Adipocyte (in vitro differentiated cells): ENCODE results near the gene UMODL1.

Experiments
- DNase-seq: peaks from one replicate; pipeline ENCODE4 v3.0.0-alpha.2; 2015; ENCODE audit warnings: low read depth
- H3K27me3 ChIP-seq: replicated peaks from 2 replicates; pipeline ENCODE4 v1.7.0; 2013; ENCODE audit warnings: mild to moderate bottlenecking, low read length, moderate library complexity; ENCODE audit not compliant: control insufficient read depth, insufficient read depth
- H3K36me3 ChIP-seq: 2 replicates; pipeline ENCODE4 v1.7.0; 2013; ENCODE audit warnings: low read length, mild to moderate bottlenecking, moderate library complexity; ENCODE audit not compliant: control insufficient read depth, insufficient read depth, severe bottlenecking
- H3K4me1 ChIP-seq: 2 replicates; pipeline ENCODE4 v1.7.0; 2013; ENCODE audit warnings: mild to moderate bottlenecking, low read length, moderate library complexity; ENCODE audit not compliant: control insufficient read depth, insufficient read depth
- H3K4me3 ChIP-seq: 2 replicates; pipeline ENCODE4 v1.7.0; 2013; ENCODE audit warnings: mild to moderate bottlenecking, low read length, moderate library complexity
- H3K9ac ChIP-seq: 2 replicates; pipeline ENCODE4 v1.7.0; 2013; ENCODE audit warnings: mild to moderate bottlenecking, low read length, moderate library complexity
- H3K9me3 ChIP-seq: 2 replicates; pipeline ENCODE4 v1.7.0; 2013; ENCODE audit warnings: mild to moderate bottlenecking, low read length, moderate library complexity; ENCODE audit not compliant: control insufficient read depth

Gene UMODL1

DNA sequence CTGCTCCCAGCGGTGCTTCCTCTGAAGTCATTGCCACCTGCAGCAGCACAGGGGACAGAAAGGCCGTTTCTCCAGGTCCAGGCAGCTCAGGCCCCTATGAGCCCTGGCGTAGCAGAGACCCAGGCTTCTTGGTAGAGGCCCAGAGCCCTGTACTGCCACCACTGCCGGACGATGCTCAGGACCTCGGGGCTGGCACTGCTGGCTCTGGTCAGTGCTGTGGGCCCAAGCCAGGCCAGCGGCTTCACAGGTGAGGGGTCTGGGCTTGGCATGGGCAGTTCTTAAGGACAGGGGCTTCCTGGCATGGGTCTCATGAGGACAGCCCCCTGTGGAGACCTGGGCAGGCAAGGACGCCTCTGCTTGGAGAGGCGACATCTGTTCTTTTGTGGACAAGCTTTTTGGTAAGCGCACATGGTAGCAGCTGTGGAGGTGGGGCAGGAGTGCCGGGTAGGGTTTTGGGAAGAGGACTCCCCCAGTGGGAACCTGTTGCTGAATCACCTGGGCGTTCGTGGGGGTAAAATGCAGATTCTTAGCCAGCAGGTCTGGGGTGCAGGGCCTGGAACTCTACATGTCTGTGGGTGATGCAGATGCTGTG, at the start of gene UMODL1:
UMODL1 (plus strand) TSS at position 172 of the 592 bp plus-strand sequence; CDS start at position 172, 0 bp downstream.
- DNase-seq, result no peak
- Histone ChIP-seq H3K9ac (no peak within 1 kb of the TSS), H3K27me3 (peaks cover 49% of the 10 kb centered on the region), H3K9me3 (no peaks in the 10 kb centered on the region), H3K4me3 (no peak within 1 kb of the TSS), H3K36me3 (no peaks in the 10 kb centered on the region), H3K4me1 (no peaks in the 10 kb centered on the region)

DNA sequence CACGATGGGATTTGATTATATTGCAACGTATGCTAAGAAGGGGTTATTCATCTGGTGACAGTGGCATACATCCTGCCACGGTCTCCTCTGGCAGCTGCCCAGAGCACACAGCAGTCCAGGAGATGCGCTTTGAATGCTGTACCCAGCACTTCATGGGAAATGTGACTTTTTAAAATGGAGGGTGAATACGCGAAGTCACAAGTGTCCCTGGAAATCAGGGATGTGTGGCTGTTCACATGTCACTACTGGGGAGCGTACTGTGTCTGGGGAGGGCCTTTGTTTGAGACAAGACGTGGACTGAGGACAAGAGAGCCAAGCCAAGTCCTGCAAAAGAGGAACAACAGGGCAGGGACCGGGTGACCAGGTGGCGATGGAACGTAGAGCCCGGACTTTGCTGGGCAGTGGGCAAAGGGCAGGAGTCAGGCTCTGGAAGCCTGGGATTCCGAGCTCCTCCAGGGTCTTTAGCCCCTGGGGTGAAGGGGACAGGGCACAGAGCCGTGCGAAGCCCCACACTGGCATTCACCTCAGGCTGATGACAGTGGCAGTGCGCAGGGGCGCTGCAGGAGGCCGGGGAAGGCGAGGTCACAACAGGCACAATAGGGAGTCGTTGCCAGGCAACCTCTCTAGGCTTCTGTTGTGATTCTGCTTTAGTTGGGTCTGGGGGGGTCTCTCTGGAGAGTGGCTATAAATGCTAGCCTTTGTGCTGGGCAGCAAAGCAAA, 49.6 kb upstream of the UMODL1 start:
- Histone ChIP-seq H3K4me3 (no peak overlapping the region), H3K36me3 (no peaks in the 10 kb centered on the region), H3K4me1 (no peaks in the 10 kb centered on the region), H3K9me3 (no peaks in the 10 kb centered on the region), H3K9ac (no peak overlapping the region), H3K27me3 (peaks cover 29% of the 10 kb centered on the region)
- no peak for DNase-seq

- H3K9ac ChIP-seq, result no peak overlapping the region
- DNase-seq, result no peak
Measured at GRCh38 chr21:42022091-42022430, 49.1 kb upstream of the UMODL1 start.

DNA sequence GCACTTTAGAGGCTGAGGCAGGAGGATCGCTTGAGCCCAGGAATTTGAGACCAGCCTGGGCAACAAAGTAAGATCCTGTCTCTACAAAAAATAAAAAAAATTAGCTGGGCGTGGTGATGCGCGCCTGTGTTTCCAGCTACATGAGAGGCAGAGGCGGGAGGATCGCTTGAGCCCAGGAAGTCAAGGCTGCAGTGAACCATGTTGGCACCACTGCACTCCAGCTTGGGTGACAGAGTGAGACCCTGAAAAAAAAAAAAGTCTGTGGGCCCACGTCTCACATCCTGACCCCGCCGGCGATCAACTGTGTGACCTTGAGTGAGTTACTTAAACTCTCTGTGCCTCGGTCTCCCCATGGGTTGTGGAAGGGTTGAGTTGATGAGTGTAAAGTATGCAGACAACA, 48.2 kb upstream of the UMODL1 start:
- no peaks in the 10 kb centered on the region for H3K9me3 ChIP-seq
- no peaks in the 10 kb centered on the region for H3K4me1 ChIP-seq
- H3K9ac ChIP-seq, result no peak overlapping the region
- no peak for DNase-seq
- H3K4me3 ChIP-seq, result no peak overlapping the region
- peaks cover 29% of the 10 kb centered on the region for H3K27me3 ChIP-seq
- H3K36me3 ChIP-seq, result no peaks in the 10 kb centered on the region

More at GRCh38 chr21:42022091-42022430, 49.1 kb upstream of the UMODL1 start:
- no peaks in the 10 kb centered on the region for H3K9me3 ChIP-seq
- H3K36me3 ChIP-seq, result no peaks in the 10 kb centered on the region
- peaks cover 29% of the 10 kb centered on the region for H3K27me3 ChIP-seq
- H3K4me1 ChIP-seq, result no peaks in the 10 kb centered on the region
- no peak overlapping the region for H3K4me3 ChIP-seq

DNA sequence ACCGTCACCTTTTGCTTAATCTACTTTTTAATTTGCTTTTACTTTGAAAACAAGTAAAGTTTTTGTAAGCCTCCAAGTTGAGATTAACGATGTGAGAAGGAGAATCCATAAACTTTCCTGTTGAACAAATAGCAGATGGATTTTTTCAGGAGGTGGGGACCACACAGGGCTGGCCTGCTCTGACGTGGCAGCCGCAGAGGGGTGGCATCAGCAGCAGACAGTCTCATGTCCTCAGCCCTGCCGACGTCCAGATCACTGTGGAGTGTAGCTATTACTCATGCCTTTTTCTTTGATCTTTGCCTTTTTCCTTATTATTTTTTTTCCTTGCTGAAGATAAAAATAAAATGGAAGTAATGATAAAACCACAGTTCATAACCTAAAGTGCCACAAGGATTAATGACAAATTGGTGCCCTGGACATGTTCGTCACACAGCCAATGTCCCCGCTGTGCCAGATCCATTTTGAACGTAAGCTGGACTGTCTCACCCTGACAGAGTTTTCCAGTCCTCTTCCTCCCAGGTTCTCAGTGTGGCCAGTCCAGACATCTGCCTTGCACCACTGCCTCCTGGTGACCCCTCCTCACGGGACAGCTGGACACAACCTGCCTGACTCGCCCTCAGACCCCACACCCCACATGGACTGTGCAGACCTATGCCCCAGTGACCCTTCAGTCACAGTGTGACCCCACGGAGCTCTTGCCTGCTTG, 45.6 kb upstream of the UMODL1 start:
- Histone ChIP-seq H3K36me3 (no peaks in the 10 kb centered on the region), H3K4me3 (no peak overlapping the region), H3K27me3 (peaks cover 32% of the 10 kb centered on the region), H3K9ac (no peak overlapping the region), H3K4me1 (no peaks in the 10 kb centered on the region), H3K9me3 (no peaks in the 10 kb centered on the region)
- DNase-seq, result no peak

GRCh38 chr21:42026082-42026435, 45.1 kb upstream of the UMODL1 start:
- H3K9me3 ChIP-seq, result no peaks in the 10 kb centered on the region
- DNase-seq, result no peak
- H3K4me1 ChIP-seq, result no peaks in the 10 kb centered on the region
- H3K9ac ChIP-seq, result no peak overlapping the region
- no peaks in the 10 kb centered on the region for H3K36me3 ChIP-seq
- peaks cover 32% of the 10 kb centered on the region for H3K27me3 ChIP-seq
- no peak overlapping the region for H3K4me3 ChIP-seq

GRCh38 chr21:42027085-42027821, 43.9 kb upstream of the UMODL1 start:
- H3K36me3 ChIP-seq, result no peaks in the 10 kb centered on the region
- no peaks in the 10 kb centered on the region for H3K4me1 ChIP-seq
- DNase-seq, result no peak
- H3K9ac ChIP-seq, result no peak overlapping the region
- H3K27me3 ChIP-seq, result peaks cover 24% of the 10 kb centered on the region
- no peaks in the 10 kb centered on the region for H3K9me3 ChIP-seq
- no peak overlapping the region for H3K4me3 ChIP-seq

GRCh38 chr21:42027822-42028765, 43.0 kb upstream of the UMODL1 start:
- H3K4me3 ChIP-seq, result no peak overlapping the region
- no peak for DNase-seq
- H3K27me3 ChIP-seq, result peaks cover 19% of the 10 kb centered on the region
- no peaks in the 10 kb centered on the region for H3K9me3 ChIP-seq
- no peak overlapping the region for H3K9ac ChIP-seq
- H3K36me3 ChIP-seq, result no peaks in the 10 kb centered on the region
- H3K4me1 ChIP-seq, result no peaks in the 10 kb centered on the region

DNA sequence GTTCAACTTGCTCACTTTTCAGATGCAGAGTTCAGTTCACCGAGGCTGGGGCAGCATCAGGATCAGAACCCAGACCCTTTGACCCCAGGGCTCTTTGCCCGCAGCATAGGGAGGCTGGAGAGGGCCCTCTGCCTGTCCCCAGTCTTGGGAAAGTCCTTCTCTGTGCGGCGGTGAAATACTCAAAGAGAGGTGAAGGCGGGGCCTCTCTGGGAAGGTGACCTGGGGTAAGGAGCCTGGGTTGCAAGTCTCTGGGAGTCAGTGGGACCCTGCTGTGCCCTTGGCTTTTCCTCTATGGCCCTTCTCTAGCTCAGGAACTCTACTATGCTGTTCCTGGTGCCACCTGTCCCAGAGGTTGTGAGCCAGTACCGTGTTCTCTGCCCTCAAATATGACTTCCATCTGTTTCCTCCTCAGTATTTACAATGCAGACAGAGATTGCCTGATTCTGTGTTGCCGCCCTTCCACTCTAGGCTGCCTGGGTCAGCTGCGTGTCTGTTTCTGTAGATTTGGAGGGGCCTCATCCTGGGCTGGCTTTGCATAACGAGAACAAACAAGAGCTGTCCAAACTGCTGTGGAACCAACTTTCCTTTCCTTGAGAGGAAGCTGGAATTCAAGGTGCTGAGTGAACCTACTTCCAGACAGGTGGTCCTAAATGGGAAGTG, 42.2 kb upstream of the UMODL1 start:
- Histone ChIP-seq H3K4me3 (no peak overlapping the region), H3K27me3 (peaks cover 11% of the 10 kb centered on the region)
- DNase-seq, result no peak

DNA sequence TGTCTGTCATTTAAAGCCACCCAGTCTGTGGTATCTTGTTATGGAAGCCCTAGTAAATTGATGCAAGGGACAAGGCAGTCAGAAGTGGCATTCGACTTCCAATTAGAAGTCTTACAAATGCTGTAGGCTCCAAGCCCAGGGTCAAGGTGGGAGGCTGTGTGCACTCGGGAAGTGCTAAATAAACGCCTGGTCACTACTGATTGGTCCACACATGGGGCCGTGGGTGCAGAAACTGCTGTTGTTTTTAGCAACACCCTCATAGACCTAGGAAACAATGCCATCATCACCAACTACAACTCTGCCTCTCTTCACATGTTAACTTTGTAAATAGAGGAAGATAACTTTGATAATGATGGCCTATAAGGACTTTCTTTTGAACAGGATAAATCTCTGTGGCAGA, 40.8 kb upstream of the UMODL1 start:
- H3K36me3 ChIP-seq, result no peaks in the 10 kb centered on the region
- DNase-seq, result no peak
- H3K9ac ChIP-seq, result no peak overlapping the region
- no peaks in the 10 kb centered on the region for H3K4me1 ChIP-seq
- peaks cover 10% of the 10 kb centered on the region for H3K27me3 ChIP-seq
- no peak overlapping the region for H3K4me3 ChIP-seq
- no peaks in the 10 kb centered on the region for H3K9me3 ChIP-seq

More for the DNA sequence above, 42.2 kb upstream of the UMODL1 start:
- H3K4me1 ChIP-seq, result no peaks in the 10 kb centered on the region
- H3K9ac ChIP-seq, result no peak overlapping the region
- no peaks in the 10 kb centered on the region for H3K36me3 ChIP-seq
- no peaks in the 10 kb centered on the region for H3K9me3 ChIP-seq
